GM08714 (cell line): Measurements from ENCODE around the gene FLT3.
"Not testable (repeated sequence)": the region's sequence is repeated elsewhere in the genome, so short reads cannot be mapped to it uniquely, and the experiment has no call there.

Experiments used
- H3K4me3 ChIP-seq: fragments of 200-500 bp; sonication (Bioruptor generic); 2 replicates; pipeline ENCODE4 v1.5.1; 2014; ENCODE audit warnings: mild to moderate bottlenecking, low read length, inconsistent platforms
- ZNF274 ChIP-seq: IDR thresholded peaks from 2 replicates; pipeline ENCODE4 v1.6.1; 2012; ENCODE audit warnings: mild to moderate bottlenecking, low read depth, low read length

FLT3 gene

GRCh38 chr13:28013482-28013881 is 86.9 kb downstream of the FLT3 start:
- no peak overlapping the region for H3K4me3 ChIP-seq
- TF ChIP-seq ZNF274, result no peak

GRCh38 chr13:28012896-28013295 is 87.5 kb downstream of the FLT3 start:
- no peak for TF ChIP-seq ZNF274
- H3K4me3 ChIP-seq, result no peak overlapping the region

- TF ChIP-seq ZNF274, result no peak
- no peak overlapping the region for H3K4me3 ChIP-seq
These were observed 88.0 kb downstream of the FLT3 start for GRCh38 chr13:28012383-28012782.

GRCh38 chr13:28010046-28010445 is 90.3 kb downstream of the FLT3 start:
- TF ChIP-seq ZNF274, result no peak
- H3K4me3 ChIP-seq, result no peak overlapping the region

- H3K4me3 ChIP-seq, result not testable (repeated sequence)
These were observed 95.4 kb downstream of the FLT3 start for GRCh38 chr13:28005016-28005415.

GRCh38 chr13:28002886-28003698 is 97.3 kb downstream of the FLT3 start:
- H3K4me3 ChIP-seq, result no peak overlapping the region
- TF ChIP-seq ZNF274, result no peak

GRCh38 chr13:28001837-28002473 is 98.4 kb downstream of the FLT3 start:
- no peak overlapping the region for H3K4me3 ChIP-seq
- TF ChIP-seq ZNF274, result no peak

- no peak overlapping the region for H3K4me3 ChIP-seq
- TF ChIP-seq ZNF274, result no peak
These were observed 99.3 kb downstream of the FLT3 start for GRCh38 chr13:28001049-28001448.

GRCh38 chr13:28000567-28000966 is 99.8 kb downstream of the FLT3 start:
- H3K4me3 ChIP-seq, result no peak overlapping the region
- no peak for TF ChIP-seq ZNF274

- no peak for TF ChIP-seq ZNF274
- no peak overlapping the region for H3K4me3 ChIP-seq
These were observed 102.4 kb downstream of the FLT3 start for GRCh38 chr13:27997904-27998522.

- no peak for TF ChIP-seq ZNF274
These were observed 108.5 kb downstream of the FLT3 start for GRCh38 chr13:27991881-27992280.

GRCh38 chr13:27988520-27988919 is 111.9 kb downstream of the FLT3 start, which contains the start of gene URAD:
Gene URAD, minus strand, starts transcription at chr13:27988693. Its CDS starts 56 bp downstream, at chr13:27988637.
- TF ChIP-seq ZNF274, result no peak
- no peak within 1 kb of the TSS for H3K4me3 ChIP-seq

More at GRCh38 chr13:27991881-27992280, 108.5 kb downstream of the FLT3 start:
- no peak overlapping the region for H3K4me3 ChIP-seq

- no peak for TF ChIP-seq ZNF274
- H3K4me3 ChIP-seq, result no peak overlapping the region
These were observed 114.8 kb downstream of the FLT3 start for GRCh38 chr13:27985600-27985999.

GRCh38 chr13:27982361-27982760 is 118.0 kb downstream of the FLT3 start:
- TF ChIP-seq ZNF274, result no peak
- no peak overlapping the region for H3K4me3 ChIP-seq
